H1 (cell line): ENCODE results near the gene STK32A.
A peak's percentile ranks its signal among the peaks of the same experiment; 100 is the strongest.

Experiments used
- ATF2 ChIP-seq: IDR thresholded peaks from 2 replicates; pipeline ENCODE4 v1.6.1; 2012; ENCODE audit warnings: low read length, inconsistent platforms
- EP300 ChIP-seq, 2 experiments: IDR thresholded peaks; 1 replicate in 1 of 2; 2 replicates in 1 of 2; pipeline ENCODE4 v1.6.1; 2011 to 2012; ENCODE audit warnings: low read depth in 2 of 2, low read length in 2 of 2, mild to moderate bottlenecking in 2 of 2, borderline replicate concordance in 1 of 2, inconsistent platforms in 1 of 2, moderate library complexity in 1 of 2
- EZH2 ChIP-seq: fragments of 200-600 bp; sonication (generic); IDR thresholded peaks from 2 replicates; pipeline ENCODE4 v1.7.1; 2012; ENCODE audit warnings: low read depth, mild to moderate bottlenecking, moderate library complexity, low read length, inconsistent platforms; ENCODE audit not compliant: severe bottlenecking
- JUN ChIP-seq: IDR thresholded peaks from 2 replicates; pipeline ENCODE4 v1.6.1; 2011; ENCODE audit warnings: low read depth, mild to moderate bottlenecking, improper control_type of control experiment, low read length
- JUND ChIP-seq: IDR thresholded peaks from 2 replicates; pipeline ENCODE4 v1.6.1; 2011; ENCODE audit warnings: mild to moderate bottlenecking, improper control_type of control experiment, low read length
- KDM1A ChIP-seq: fragments of 200-600, 300-600 bp; sonication (generic); IDR thresholded peaks from 2 replicates; pipeline ENCODE4 v1.7.1; 2016; ENCODE audit warnings: mild to moderate bottlenecking, low read length, borderline replicate concordance
- POLR2A ChIP-seq, 2 experiments: IDR thresholded peaks; 1 replicate in 1 of 2; 2 replicates in 1 of 2; pipeline ENCODE4 v1.6.1; 2011; ENCODE audit warnings: low read depth in 2 of 2, low read length in 2 of 2, mild to moderate bottlenecking in 2 of 2; ENCODE audit errors: control extremely low read depth in 1 of 2
- POLR2AphosphoS5 ChIP-seq: IDR thresholded peaks from 2 replicates; pipeline ENCODE4 v1.6.1; 2011; ENCODE audit warnings: low read depth, low read length
- SRF ChIP-seq: IDR thresholded peaks from 2 replicates; pipeline ENCODE4 v1.6.1; 2011; ENCODE audit warnings: mild to moderate bottlenecking, low read depth, low read length, moderate library complexity
- TF ChIP-seq, protein P1 (sequence below), 3 experiments: IDR thresholded peaks; 1 replicate in 2 of 3; 2 replicates in 1 of 3; pipeline versions ENCODE4 v1.5.1 to v1.6.1; 2011; ENCODE audit warnings: low read length in 3 of 3, mild to moderate bottlenecking in 3 of 3, inconsistent platforms in 2 of 3, low read depth in 1 of 3, moderate library complexity in 1 of 3; ENCODE audit not compliant: insufficient read depth in 1 of 3; ENCODE audit errors: control extremely low read depth in 1 of 3
- TF ChIP-seq, protein P2 (sequence below): IDR thresholded peaks from 2 replicates; pipeline ENCODE4 v1.6.1; 2012; ENCODE audit warnings: inconsistent platforms
- TF ChIP-seq, protein P3 (sequence below): IDR thresholded peaks from 2 replicates; pipeline ENCODE4 v1.6.1; 2011; ENCODE audit warnings: low read length, improper control_type of control experiment

DNA sequence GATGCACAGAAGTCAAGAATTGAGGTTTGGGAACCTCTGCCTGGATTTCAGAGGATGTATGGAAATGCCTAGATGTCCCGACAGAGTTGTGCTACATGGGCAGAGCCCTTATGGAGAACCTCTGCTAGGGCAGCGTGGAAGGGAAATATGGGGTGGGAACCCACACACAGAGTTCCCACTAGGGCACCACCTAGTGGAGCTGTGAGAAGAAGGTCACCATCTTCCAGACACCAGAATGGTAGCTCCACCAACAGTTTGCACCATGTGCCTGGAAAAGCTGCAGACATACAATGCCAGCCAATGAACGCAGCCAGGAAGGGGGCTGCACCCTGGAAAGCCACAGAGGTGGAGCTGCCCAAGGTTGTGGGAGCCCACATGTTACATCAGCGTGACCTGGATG is 104.5 kb downstream of the STK32A start:
- TF ChIP-seq, protein P1, sequence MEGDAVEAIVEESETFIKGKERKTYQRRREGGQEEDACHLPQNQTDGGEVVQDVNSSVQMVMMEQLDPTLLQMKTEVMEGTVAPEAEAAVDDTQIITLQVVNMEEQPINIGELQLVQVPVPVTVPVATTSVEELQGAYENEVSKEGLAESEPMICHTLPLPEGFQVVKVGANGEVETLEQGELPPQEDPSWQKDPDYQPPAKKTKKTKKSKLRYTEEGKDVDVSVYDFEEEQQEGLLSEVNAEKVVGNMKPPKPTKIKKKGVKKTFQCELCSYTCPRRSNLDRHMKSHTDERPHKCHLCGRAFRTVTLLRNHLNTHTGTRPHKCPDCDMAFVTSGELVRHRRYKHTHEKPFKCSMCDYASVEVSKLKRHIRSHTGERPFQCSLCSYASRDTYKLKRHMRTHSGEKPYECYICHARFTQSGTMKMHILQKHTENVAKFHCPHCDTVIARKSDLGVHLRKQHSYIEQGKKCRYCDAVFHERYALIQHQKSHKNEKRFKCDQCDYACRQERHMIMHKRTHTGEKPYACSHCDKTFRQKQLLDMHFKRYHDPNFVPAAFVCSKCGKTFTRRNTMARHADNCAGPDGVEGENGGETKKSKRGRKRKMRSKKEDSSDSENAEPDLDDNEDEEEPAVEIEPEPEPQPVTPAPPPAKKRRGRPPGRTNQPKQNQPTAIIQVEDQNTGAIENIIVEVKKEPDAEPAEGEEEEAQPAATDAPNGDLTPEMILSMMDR (IDR thresholded peaks at IDR 0.05; ENCODE audit: control extremely low read depth in 1 of 3, insufficient read depth in 1 of 3, low read depth in 1 of 3, low read length in 3 of 3), result peak in 2 of 3 experiments; percentile 7 to 26; a peak in 2 of 4 replicates
- no peak for TF ChIP-seq EZH2
- no peak for TF ChIP-seq EP300 (IDR thresholded peaks at IDR 0.05; ENCODE audit: borderline replicate concordance in 1 of 2, low read depth in 2 of 2, low read length in 2 of 2)
- no peak for TF ChIP-seq JUN
- no peak for TF ChIP-seq JUND
- no peak for TF ChIP-seq SRF
- TF ChIP-seq ATF2, result no peak
- TF ChIP-seq, protein P2, sequence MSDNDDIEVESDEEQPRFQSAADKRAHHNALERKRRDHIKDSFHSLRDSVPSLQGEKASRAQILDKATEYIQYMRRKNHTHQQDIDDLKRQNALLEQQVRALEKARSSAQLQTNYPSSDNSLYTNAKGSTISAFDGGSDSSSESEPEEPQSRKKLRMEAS, result no peak
- no peak for TF ChIP-seq KDM1A
- no peak for TF ChIP-seq POLR2AphosphoS5
- TF ChIP-seq, protein P3, sequence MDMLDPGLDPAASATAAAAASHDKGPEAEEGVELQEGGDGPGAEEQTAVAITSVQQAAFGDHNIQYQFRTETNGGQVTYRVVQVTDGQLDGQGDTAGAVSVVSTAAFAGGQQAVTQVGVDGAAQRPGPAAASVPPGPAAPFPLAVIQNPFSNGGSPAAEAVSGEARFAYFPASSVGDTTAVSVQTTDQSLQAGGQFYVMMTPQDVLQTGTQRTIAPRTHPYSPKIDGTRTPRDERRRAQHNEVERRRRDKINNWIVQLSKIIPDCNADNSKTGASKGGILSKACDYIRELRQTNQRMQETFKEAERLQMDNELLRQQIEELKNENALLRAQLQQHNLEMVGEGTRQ, result no peak
- no peak for TF ChIP-seq POLR2A (IDR thresholded peaks at IDR 0.05; ENCODE audit: control extremely low read depth in 1 of 2, low read depth in 2 of 2, low read length in 2 of 2)
